HL-60 (cell line): ENCODE measurements around the gene TBC1D1.

ENCODE experiments used
- DNase-seq, 2 experiments: peaks; one replicate each; pipeline ENCODE4 v3.0.0-alpha.2; 2010 to 2020; ENCODE audit warnings: low read depth in 1 of 2, low spot score in 1 of 2
- H3K27ac ChIP-seq: fragments of 250-450 bp; sonication (Bioruptor Pico); replicated peaks from 2 replicates; pipeline ENCODE4 v1.5.1; 2020; ENCODE audit warnings: mild to moderate bottlenecking, moderate library complexity
- H3K27me3 ChIP-seq: fragments of 250-450 bp; sonication (Bioruptor Pico); 2 replicates; pipeline ENCODE4 v1.5.1; 2021; ENCODE audit warnings: mild to moderate bottlenecking, moderate library complexity; ENCODE audit not compliant: insufficient read depth, poor library complexity, severe bottlenecking
- H3K4me3 ChIP-seq: replicated peaks from 2 replicates; pipeline ENCODE4 v1.5.1; 2011; ENCODE audit warnings: mild to moderate bottlenecking, control low read depth, low read length; ENCODE audit not compliant: insufficient read depth
- GABPA ChIP-seq: IDR thresholded peaks from 2 replicates; pipeline ENCODE4 v1.6.1; 2012; ENCODE audit warnings: low read depth
- POLR2AphosphoS5 ChIP-seq: IDR thresholded peaks from 2 replicates; pipeline ENCODE4 v1.6.1; 2012; ENCODE audit warnings: low read depth
- SPI1 ChIP-seq: IDR thresholded peaks from 2 replicates; pipeline ENCODE4 v1.6.1; 2012; ENCODE audit warnings: low read depth, mild to moderate bottlenecking, borderline replicate concordance
- TF ChIP-seq, protein P1 (sequence below): IDR thresholded peaks from 2 replicates; pipeline ENCODE4 v1.6.1; 2012; ENCODE audit warnings: low read depth; ENCODE audit not compliant: insufficient replicate concordance
- TF ChIP-seq, protein P2 (sequence below): IDR thresholded peaks from one replicate; pipeline ENCODE4 v1.5.1; 2011; ENCODE audit warnings: low read length, control low read depth, inconsistent platforms; ENCODE audit not compliant: insufficient read depth

Gene TBC1D1

DNA sequence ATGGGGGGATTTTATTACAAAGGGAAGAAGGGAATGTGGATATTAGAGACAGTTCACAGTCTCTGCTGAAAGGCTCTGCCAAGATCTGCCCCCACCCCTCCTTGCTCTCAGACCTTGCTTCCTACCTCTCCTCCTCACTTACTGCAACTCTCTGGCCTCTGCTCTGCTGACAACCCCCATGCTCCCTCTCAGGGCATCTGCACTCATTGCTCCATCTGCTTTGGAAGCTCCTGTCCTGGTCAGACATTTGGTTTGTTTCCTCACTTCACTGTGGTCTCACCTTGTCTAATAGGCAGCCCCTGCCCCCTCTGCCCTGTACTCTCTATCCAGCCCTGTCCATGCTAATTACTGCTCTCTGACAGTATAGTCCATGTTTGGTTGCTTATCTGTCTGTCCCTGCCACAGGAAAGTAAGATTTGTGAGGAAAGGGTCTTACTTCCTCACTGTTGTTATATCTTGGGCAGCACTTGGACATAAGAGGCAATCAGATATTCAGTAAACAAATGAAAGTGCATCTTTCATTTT is 258.6 kb downstream of the TBC1D1 start:
- DNase-seq = no peak
- H3K27ac ChIP-seq = no peak overlapping the region
- H3K27me3 ChIP-seq = no peaks in the 10 kb centered on the region
- no peak overlapping the region for H3K4me3 ChIP-seq
- no peak for TF ChIP-seq SPI1
- TF ChIP-seq GABPA = no peak
- TF ChIP-seq, protein P1, sequence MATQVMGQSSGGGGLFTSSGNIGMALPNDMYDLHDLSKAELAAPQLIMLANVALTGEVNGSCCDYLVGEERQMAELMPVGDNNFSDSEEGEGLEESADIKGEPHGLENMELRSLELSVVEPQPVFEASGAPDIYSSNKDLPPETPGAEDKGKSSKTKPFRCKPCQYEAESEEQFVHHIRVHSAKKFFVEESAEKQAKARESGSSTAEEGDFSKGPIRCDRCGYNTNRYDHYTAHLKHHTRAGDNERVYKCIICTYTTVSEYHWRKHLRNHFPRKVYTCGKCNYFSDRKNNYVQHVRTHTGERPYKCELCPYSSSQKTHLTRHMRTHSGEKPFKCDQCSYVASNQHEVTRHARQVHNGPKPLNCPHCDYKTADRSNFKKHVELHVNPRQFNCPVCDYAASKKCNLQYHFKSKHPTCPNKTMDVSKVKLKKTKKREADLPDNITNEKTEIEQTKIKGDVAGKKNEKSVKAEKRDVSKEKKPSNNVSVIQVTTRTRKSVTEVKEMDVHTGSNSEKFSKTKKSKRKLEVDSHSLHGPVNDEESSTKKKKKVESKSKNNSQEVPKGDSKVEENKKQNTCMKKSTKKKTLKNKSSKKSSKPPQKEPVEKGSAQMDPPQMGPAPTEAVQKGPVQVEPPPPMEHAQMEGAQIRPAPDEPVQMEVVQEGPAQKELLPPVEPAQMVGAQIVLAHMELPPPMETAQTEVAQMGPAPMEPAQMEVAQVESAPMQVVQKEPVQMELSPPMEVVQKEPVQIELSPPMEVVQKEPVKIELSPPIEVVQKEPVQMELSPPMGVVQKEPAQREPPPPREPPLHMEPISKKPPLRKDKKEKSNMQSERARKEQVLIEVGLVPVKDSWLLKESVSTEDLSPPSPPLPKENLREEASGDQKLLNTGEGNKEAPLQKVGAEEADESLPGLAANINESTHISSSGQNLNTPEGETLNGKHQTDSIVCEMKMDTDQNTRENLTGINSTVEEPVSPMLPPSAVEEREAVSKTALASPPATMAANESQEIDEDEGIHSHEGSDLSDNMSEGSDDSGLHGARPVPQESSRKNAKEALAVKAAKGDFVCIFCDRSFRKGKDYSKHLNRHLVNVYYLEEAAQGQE = no peak
- TF ChIP-seq, protein P2, sequence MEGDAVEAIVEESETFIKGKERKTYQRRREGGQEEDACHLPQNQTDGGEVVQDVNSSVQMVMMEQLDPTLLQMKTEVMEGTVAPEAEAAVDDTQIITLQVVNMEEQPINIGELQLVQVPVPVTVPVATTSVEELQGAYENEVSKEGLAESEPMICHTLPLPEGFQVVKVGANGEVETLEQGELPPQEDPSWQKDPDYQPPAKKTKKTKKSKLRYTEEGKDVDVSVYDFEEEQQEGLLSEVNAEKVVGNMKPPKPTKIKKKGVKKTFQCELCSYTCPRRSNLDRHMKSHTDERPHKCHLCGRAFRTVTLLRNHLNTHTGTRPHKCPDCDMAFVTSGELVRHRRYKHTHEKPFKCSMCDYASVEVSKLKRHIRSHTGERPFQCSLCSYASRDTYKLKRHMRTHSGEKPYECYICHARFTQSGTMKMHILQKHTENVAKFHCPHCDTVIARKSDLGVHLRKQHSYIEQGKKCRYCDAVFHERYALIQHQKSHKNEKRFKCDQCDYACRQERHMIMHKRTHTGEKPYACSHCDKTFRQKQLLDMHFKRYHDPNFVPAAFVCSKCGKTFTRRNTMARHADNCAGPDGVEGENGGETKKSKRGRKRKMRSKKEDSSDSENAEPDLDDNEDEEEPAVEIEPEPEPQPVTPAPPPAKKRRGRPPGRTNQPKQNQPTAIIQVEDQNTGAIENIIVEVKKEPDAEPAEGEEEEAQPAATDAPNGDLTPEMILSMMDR = no peak
- TF ChIP-seq POLR2AphosphoS5 = no peak

DNA sequence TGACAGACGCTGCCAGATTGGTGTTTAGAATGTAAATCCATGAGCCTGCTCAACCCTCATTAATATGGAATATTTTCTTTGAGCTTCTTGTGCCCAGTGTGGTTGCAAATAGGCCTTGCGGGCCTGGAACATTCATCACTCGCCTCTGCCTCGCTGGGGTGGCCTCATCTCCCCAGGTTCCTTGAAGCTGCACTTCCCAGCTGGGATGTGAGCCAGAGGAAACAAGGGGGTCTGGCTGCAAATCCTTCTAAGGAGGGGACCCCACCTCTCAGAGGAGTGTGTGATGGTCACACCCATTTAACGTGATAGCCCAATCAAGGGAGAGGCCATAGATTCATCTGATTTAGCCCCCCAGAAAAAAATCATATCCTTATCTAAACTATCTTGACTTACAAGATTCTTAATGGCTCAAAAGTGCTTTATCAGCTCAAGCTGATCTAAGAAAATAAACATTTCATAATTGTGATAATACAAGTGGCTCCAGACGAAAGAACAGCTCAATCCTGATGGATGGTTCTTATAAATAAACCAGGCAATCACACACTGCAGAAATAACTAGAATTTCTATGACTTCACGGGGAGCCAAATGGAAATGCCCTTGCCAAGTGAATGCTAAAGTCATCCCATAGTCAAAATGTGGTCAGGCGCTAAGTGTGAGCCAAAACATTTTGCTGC is 259.2 kb downstream of the TBC1D1 start:
- no peaks in the 10 kb centered on the region for H3K27me3 ChIP-seq
- DNase-seq = no peak
- no peak overlapping the region for H3K27ac ChIP-seq

DNA sequence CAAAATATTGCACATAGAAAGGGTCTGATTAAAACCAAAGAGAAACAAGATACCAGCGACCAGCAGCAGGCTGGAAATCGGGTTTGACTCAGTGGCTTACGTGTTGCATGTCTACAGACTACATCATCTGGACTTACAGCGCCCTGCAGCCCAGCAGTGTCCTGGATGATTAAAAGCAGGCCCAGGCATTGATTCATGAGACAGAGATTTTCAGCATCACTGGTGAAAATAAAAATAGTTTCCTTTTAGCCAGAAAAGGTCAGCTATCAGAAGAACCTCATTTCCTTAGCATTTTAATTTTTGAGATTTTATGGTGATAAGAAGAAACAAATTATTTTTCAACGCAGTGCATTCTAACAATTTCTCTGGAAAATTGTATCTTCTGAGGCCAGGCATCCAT is 259.9 kb downstream of the TBC1D1 start:
- DNase-seq = no peak
- Histone ChIP-seq H3K27me3 (no peaks in the 10 kb centered on the region), H3K27ac (no peak overlapping the region), H3K4me3 (no peak overlapping the region)
- TF ChIP-seq, protein P1 = no peak
- TF ChIP-seq, protein P2 = no peak
- no peak for TF ChIP-seq GABPA
- no peak for TF ChIP-seq SPI1
- no peak for TF ChIP-seq POLR2AphosphoS5

More for the DNA sequence above, 259.2 kb downstream of the TBC1D1 start:
- no peak overlapping the region for H3K4me3 ChIP-seq
- TF ChIP-seq SPI1 = no peak
- TF ChIP-seq, protein P2 = no peak
- TF ChIP-seq, protein P1 = no peak
- no peak for TF ChIP-seq GABPA
- TF ChIP-seq POLR2AphosphoS5 = no peak
